ENCODE results near the gene ATG2A. TPM values are rescaled to one million over a fixed set of nuclear protein-coding genes. Genes with fewer than 3 reads are reported as not detected.

The ATG2A gene
- total and polyA plus RNA-seq, 8 donors: 14.2 to 23.5 (median 19.5) TPM

DNA sequence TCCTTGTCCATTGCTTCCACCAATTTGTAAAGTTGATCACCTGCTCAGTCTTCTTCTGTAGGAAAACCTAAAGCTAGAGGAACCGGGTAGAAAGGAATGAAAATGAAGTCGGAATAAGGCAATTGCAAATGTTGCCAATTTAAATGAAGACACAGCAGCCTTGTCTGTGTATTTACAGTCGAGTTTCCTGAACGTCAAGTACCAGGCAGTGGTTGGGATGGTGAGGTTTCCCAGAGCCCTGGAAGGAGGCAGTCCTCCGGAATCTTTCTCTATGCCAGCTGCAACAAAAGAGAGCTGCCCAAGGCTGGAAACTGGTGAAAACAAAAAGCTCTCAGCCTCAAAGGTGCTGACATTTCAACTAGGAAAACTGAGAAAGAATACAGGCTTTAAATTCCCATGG is 37.2 kb upstream of the ATG2A start:
- ATAC-seq (no peak), DNase-seq (no peak)
- H3K4me1 ChIP-seq: no peaks in the 10 kb centered on the region
- TF ChIP-seq, protein P1, sequence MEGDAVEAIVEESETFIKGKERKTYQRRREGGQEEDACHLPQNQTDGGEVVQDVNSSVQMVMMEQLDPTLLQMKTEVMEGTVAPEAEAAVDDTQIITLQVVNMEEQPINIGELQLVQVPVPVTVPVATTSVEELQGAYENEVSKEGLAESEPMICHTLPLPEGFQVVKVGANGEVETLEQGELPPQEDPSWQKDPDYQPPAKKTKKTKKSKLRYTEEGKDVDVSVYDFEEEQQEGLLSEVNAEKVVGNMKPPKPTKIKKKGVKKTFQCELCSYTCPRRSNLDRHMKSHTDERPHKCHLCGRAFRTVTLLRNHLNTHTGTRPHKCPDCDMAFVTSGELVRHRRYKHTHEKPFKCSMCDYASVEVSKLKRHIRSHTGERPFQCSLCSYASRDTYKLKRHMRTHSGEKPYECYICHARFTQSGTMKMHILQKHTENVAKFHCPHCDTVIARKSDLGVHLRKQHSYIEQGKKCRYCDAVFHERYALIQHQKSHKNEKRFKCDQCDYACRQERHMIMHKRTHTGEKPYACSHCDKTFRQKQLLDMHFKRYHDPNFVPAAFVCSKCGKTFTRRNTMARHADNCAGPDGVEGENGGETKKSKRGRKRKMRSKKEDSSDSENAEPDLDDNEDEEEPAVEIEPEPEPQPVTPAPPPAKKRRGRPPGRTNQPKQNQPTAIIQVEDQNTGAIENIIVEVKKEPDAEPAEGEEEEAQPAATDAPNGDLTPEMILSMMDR (IDR thresholded peaks at IDR 0.05): no peak
- H3K27ac ChIP-seq: no peak overlapping the region
- no peaks in the 10 kb centered on the region for H3K27me3 ChIP-seq
- intact Hi-C loops (cut with DNase I): no loop called here
- H3K4me3 ChIP-seq: no peak overlapping the region
- H3K36me3 ChIP-seq: no peaks in the 10 kb centered on the region
- no peaks in the 10 kb centered on the region for H3K9me3 ChIP-seq

DNA sequence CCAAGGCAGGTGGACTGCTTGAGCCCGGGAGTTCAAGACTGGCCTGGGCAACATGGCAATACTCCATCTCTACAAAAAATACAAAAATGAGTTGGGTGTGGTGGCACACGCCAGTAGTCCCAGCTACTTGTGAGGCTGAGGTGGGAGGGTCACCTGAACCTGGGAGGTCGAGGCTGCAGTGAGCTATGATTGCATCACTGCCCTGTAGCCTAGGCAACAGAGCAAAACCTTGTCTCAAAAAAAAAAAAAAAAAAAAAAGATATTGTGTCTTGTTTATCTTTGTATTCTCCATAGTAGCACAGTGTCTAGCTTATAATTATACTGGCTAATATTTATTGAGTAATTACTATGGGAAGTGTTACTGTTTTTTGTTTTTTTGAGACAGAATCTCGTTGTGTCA is 34.5 kb upstream of the ATG2A start:
- no peak for DNase-seq
- H3K4me3 ChIP-seq: no peak overlapping the region
- intact Hi-C loops (cut with DNase I): no loop called here
- no peaks in the 10 kb centered on the region for H3K27me3 ChIP-seq
- TF ChIP-seq, protein P1 (IDR thresholded peaks at IDR 0.05): no peak
- no peaks in the 10 kb centered on the region for H3K9me3 ChIP-seq
- H3K4me1 ChIP-seq: no peaks in the 10 kb centered on the region
- no peak for ATAC-seq
- no peak overlapping the region for H3K27ac ChIP-seq
- H3K36me3 ChIP-seq: no peaks in the 10 kb centered on the region

DNA sequence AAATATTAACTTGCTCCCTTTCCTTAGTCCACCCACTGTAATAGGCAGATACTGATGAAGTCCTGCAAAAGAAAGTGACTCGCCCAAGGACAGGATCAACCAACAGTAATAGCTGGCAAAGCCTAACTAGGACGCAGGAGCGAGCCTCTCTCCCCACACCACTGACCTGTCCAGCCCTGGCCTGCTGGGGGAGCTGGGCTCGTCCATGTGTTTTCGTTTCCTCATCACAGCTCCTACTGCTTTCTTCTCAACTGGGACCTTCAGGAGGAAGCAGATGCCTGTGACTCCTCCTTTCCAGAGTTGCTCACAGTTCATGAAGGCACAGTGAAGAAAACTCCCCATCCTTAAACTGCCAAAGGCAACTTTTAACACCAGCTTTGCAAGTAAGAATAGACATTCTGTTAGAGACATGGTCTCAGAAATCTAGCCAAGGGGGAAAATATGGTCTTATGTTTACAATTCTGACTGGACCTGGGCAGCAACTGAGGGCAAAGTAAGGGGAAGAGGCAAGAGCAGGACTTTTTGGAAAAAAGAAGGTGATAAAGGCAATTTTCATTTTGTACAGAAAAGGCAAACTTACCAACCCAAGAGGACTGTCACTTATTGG is 30.3 kb upstream of the ATG2A start:
- Histone ChIP-seq H3K4me3 (no peak overlapping the region), H3K36me3 (no peaks in the 10 kb centered on the region), H3K27ac (no peak overlapping the region), H3K4me1 (no peaks in the 10 kb centered on the region), H3K27me3 (no peaks in the 10 kb centered on the region), H3K9me3 (no peaks in the 10 kb centered on the region)
- TF ChIP-seq, protein P1 (IDR thresholded peaks at IDR 0.05): no peak
- DNase-seq (no peak), ATAC-seq (peak; percentile 13)
- intact Hi-C loops (cut with DNase I): no loop called here

DNA sequence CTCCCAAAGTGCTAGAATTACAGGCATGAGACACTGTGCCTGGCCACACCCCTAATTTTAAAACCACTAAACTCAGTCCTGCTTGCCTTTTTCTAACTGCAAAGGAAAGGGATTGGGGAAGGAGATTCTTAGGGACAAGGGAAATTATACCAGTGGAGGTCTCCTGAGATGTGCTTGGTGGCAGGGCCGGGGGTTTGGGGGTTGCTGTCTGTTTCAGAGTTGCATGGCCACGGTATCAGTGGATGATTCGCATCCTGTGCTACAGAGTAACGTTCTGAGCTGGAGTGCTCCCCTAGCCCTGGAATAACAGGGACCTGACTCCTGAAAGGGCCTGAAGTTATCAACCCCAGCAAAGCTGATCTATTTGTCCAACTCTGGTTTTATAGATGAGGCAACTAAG is 19.5 kb upstream of the ATG2A start:
- no peaks in the 10 kb centered on the region for H3K9me3 ChIP-seq
- H3K36me3 ChIP-seq: peaks cover 0 to 37% of the 10 kb centered on the region in 2 donors
- TF ChIP-seq, protein P1 (IDR thresholded peaks at IDR 0.05): no peak
- no peak overlapping the region for H3K4me3 ChIP-seq
- no peak for ATAC-seq
- no peak overlapping the region for H3K27ac ChIP-seq
- no peaks in the 10 kb centered on the region for H3K4me1 ChIP-seq
- H3K27me3 ChIP-seq: no peaks in the 10 kb centered on the region
- DNase-seq: no peak
- intact Hi-C loops (cut with DNase I): no loop called here

DNA sequence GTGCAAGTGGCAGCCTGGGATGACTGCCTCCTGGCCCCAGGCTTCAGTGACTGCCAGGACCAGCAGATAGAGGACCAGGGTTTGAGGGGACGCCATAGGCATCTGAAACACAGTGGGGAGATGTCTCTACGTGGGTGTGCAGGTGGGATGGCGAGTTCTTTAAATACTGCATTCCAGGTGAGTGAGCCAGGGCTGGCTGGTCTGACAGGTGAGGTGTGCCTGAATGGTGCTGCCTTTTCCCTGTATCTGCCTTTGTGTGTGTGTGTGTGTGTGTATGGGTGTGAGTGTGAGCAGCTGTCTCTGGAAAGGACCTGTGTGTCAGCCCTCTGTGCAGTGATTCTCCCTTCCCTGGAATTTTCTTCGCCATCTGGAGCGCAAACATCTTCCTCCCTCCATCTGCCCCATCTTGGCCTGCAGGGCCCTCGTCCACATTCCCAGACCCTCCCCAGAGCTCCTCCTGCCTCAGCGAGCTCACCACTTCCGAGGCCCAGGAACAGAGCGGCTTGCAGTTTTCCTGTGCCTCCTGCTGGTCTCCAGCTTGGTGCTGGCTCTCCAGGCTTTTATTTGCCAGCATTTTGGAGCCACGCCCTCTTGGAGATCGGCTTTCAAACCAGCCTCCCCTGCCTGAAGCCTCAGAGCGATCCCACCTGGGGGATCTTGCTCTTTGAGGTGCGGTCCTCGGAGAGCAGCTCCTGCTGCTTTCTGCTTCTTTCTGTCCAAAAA is 18.5 kb upstream of the ATG2A start, which contains the start of gene GPHA2:
Gene GPHA2, minus strand, starts transcription at position 535 of the 723 bp plus-strand sequence. Its CDS starts 433 bp downstream, at position 102.
- intact Hi-C loops (cut with DNase I): no loop called here
- Histone ChIP-seq H3K9me3 (no peaks in the 10 kb centered on the region), H3K4me3 (no peak within 1 kb of the TSS), H3K36me3 (peaks cover 0 to 47% of the 10 kb centered on the region in 2 donors), H3K4me1 (no peaks in the 10 kb centered on the region), H3K27me3 (no peaks in the 10 kb centered on the region), H3K27ac (no peak within 1 kb of the TSS)
- ATAC-seq (peak; percentile 22), DNase-seq (peak in 2 of 4 donors; percentile 28 to 37)
- TF ChIP-seq, protein P1 (IDR thresholded peaks at IDR 0.05): no peak

All from left lung (tissue), 10 donors.